Ureter (tissue), 1 donor: ENCODE results near the gene BAIAP2L1. TPM values are rescaled to one million over a fixed set of nuclear protein-coding genes. Genes with fewer than 3 reads are reported as not detected.

Experiments used
- total RNA-seq: library from RNA; stranded (reverse); gene quantifications from one replicate; pipeline ENCODE4 v1.2.4, GENCODE V29; 2023
- donor health status: DM: yes; HTN: yes; CAD: no.

The BAIAP2L1 gene
- total RNA-seq, 1 donor from 2014 or later = 36.5 TPM

Other genes starting within 250 kb of the BAIAP2L1 start
- 0.73 TPM for gene BHLHA15, start 189.7 kb downstream of the BAIAP2L1 start, total RNA-seq
- 37.9 TPM for gene TECPR1, start 148.9 kb downstream of the BAIAP2L1 start, total RNA-seq
- gene BRI3, start 119.4 kb downstream of the BAIAP2L1 start, total RNA-seq = 141 TPM
- 12.5 TPM for gene NPTX2, start 216.2 kb upstream of the BAIAP2L1 start, total RNA-seq